GM23248 (cell line): ENCODE data around the gene IRF8. TPM values are rescaled to one million over a fixed set of nuclear protein-coding genes. Genes with fewer than 3 reads are reported as not detected.

ENCODE experiments used
- DNase-seq: peaks from one replicate; pipeline ENCODE4 v3.0.0-alpha.2; 2015
- H2AFZ ChIP-seq: fragments of 200-600 bp; sonication (generic); 2 replicates; pipeline ENCODE4 v1.6.1; 2016; ENCODE audit warnings: antibody characterized with exemption
- H3F3A ChIP-seq: fragments of 200-600 bp; sonication (generic); 2 replicates; pipeline ENCODE4 v1.6.1; 2016; ENCODE audit warnings: mild to moderate bottlenecking, antibody characterized with exemption, mixed run types; ENCODE audit not compliant: insufficient read depth
- H3K27ac ChIP-seq: fragments of 200-600 bp; sonication (generic); 2 replicates; pipeline ENCODE4 v1.5.1; 2016; ENCODE audit warnings: mild to moderate bottlenecking
- H3K27me3 ChIP-seq: fragments of 200-600 bp; sonication (generic); replicated peaks from 2 replicates; pipeline ENCODE4 v1.6.1; 2016; ENCODE audit warnings: mild to moderate bottlenecking; ENCODE audit not compliant: insufficient read depth
- H3K36me3 ChIP-seq: fragments of 200-600 bp; sonication (generic); 2 replicates; pipeline ENCODE4 v1.6.1; 2016; ENCODE audit warnings: low read depth, mild to moderate bottlenecking
- H3K4me1 ChIP-seq: fragments of 200-600 bp; sonication (generic); 2 replicates; pipeline ENCODE4 v1.6.1; 2016; ENCODE audit warnings: mild to moderate bottlenecking; ENCODE audit not compliant: insufficient read depth
- H3K4me2 ChIP-seq: fragments of 200-600 bp; sonication (generic); one replicate; pipeline ENCODE4 v1.6.1; 2016; ENCODE audit warnings: mild to moderate bottlenecking; ENCODE audit not compliant: unreplicated experiment
- H3K4me3 ChIP-seq: fragments of 200-600 bp; sonication (generic); 2 replicates; pipeline ENCODE4 v1.5.1; 2016; ENCODE audit warnings: mild to moderate bottlenecking
- H3K79me2 ChIP-seq: fragments of 200-600 bp; sonication (generic); 2 replicates; pipeline ENCODE4 v1.6.1; 2016; ENCODE audit warnings: mild to moderate bottlenecking; ENCODE audit not compliant: insufficient read depth
- H3K9ac ChIP-seq: fragments of 200-600 bp; sonication (generic); 2 replicates; pipeline ENCODE4 v1.6.1; 2016; ENCODE audit warnings: mild to moderate bottlenecking
- H3K9me2 ChIP-seq: fragments of 200-600 bp; sonication (generic); 2 replicates; pipeline ENCODE4 v1.6.1; 2016; ENCODE audit warnings: mixed run types, mild to moderate bottlenecking, moderate library complexity; ENCODE audit not compliant: insufficient read depth
- H3K9me3 ChIP-seq: fragments of 200-600 bp; sonication (generic); one replicate; pipeline ENCODE4 v1.6.1; 2017; ENCODE audit warnings: low read depth
- H4K20me1 ChIP-seq: fragments of 200-600 bp; sonication (generic); 2 replicates; pipeline ENCODE4 v1.6.0; 2016; ENCODE audit not compliant: insufficient read depth
- EZH2 ChIP-seq: fragments of 200-600 bp; sonication (generic); IDR thresholded peaks from 2 replicates; pipeline ENCODE4 v1.6.1; 2018; ENCODE audit warnings: antibody characterized with exemption, mild to moderate bottlenecking; ENCODE audit not compliant: insufficient read depth, poor library complexity, severe bottlenecking
- EZH2phosphoT487 ChIP-seq: fragments of 200-600 bp; sonication (generic); IDR thresholded peaks from 2 replicates; pipeline ENCODE4 v1.6.1; 2018; ENCODE audit warnings: antibody characterized with exemption, moderate library complexity, mild to moderate bottlenecking, low read depth; ENCODE audit not compliant: insufficient read depth
- WGBS, 2 experiments: methylation state at CpG; one replicate each; pipeline ENCODE4 v1.1.6; 2015 to 2017; ENCODE audit warnings: low lambda C conversion rate in 2 of 2, low coverage in 1 of 2; ENCODE audit errors: missing lambda C conversion rate in 2 of 2; 5-methylcytosine and 5-hydroxymethylcytosine counted together
- in situ Hi-C: fragments of 300-500 bp; cut with MboI; formaldehyde crosslinking; loops from 2 replicates; pipeline ENCODE4 v1.15.0; 2020
- polyA plus RNA-seq: library from polyadenylated mRNA; unstranded; fragments of >200 nt; fragmentation: Nextera tagmentation; extraction: Ambion mirVana; gene quantifications from 2 replicates; pipeline ENCODE4 v1.2.1, GENCODE V29; 2016
- total RNA-seq: library from RNA; depleted of rRNA; stranded (reverse); fragments of >200 nt; shearing (Covaris generic); gene quantifications from 2 replicates; pipeline ENCODE4 v1.2.3, GENCODE V29; 2014

Gene IRF8
- total and polyA plus RNA-seq, 2 experiments from 2014 or later: 0.31 TPM; not detected in 1

DNA sequence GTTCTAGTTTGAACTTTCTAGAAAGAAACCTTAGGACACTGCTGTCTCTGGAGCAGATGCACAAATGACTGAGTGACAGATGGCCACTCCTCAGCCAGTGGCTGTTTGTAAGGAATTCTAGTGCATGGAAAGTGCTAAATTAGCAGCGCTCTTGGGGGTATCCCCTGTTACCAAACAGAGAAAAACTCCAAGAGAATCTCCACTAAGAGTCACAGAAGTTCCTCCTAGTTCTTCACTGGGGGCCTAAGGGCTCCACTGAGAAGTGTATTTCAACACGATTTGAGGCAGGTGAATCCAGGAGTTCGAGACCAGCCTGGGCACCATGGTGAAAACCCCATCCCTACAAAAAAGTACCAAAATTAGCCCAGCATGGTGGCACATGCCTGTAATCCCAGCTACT is 18.1 kb upstream of the IRF8 start:
- Histone ChIP-seq H2AFZ (no peak overlapping the region), H3K4me2 (no peak overlapping the region), H3K27me3 (peaks cover 57% of the 10 kb centered on the region), H3F3A (0 out of 2 replicates have a peak, but pooled peaks cover 10% of the 10 kb centered on the region), H4K20me1 (no peaks in the 10 kb centered on the region), H3K27ac (no peak overlapping the region), H3K4me3 (no peak overlapping the region), H3K9me2 (no peaks in the 10 kb centered on the region), H3K9ac (no peak overlapping the region), H3K36me3 (no peaks in the 10 kb centered on the region), H3K4me1 (peaks cover 4% of the 10 kb centered on the region; the same call in 1 of the 2 replicates), H3K9me3 (no peaks in the 10 kb centered on the region), H3K79me2 (no peaks in the 10 kb centered on the region)
- 75 to 81% methylated on average over 3 of the region's 3 CpGs for WGBS, 2 experiments
- no peak for TF ChIP-seq EZH2phosphoT487
- TF ChIP-seq EZH2: no peak
- in situ Hi-C loops: no loop called here
- DNase-seq: no peak

DNA sequence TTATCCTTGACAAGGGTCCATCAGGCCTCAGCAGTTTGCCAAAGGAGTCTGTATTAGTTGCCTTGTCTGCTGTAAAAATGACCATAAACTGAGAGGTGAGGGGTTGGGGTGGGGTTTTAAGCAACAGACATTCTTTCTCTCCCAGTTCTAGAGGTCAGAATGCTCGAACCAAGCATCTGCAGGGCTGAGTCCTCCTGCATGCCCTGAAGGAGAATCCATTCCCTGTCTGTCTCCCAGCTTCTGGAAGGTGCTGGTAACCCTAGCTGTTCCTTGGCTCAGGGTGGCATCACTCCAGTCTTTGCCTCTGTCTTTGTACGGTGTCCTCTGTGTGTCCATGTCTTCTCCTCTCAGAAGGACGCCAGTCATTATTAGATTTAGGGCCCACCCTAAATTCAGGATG is 17.5 kb upstream of the IRF8 start:
- no peak overlapping the region for H3K27ac ChIP-seq
- H2AFZ ChIP-seq: no peak overlapping the region
- WGBS, 2 experiments: 45 to 52% methylated on average over 3 of the region's 3 CpGs
- no peak for TF ChIP-seq EZH2
- TF ChIP-seq EZH2phosphoT487: no peak
- in situ Hi-C loops: no loop called here
- no peak overlapping the region for H3K9ac ChIP-seq
- H3K9me3 ChIP-seq: no peaks in the 10 kb centered on the region
- peaks cover 4% of the 10 kb centered on the region; the same call in 1 of the 2 replicates for H3K4me1 ChIP-seq
- H4K20me1 ChIP-seq: no peaks in the 10 kb centered on the region
- peaks cover 61% of the 10 kb centered on the region for H3K27me3 ChIP-seq
- DNase-seq: no peak
- no peak overlapping the region for H3K4me3 ChIP-seq
- H3K79me2 ChIP-seq: no peaks in the 10 kb centered on the region
- H3K4me2 ChIP-seq: no peak overlapping the region
- no peaks in the 10 kb centered on the region for H3K9me2 ChIP-seq
- H3K36me3 ChIP-seq: no peaks in the 10 kb centered on the region
- 0 out of 2 replicates have a peak, but pooled peaks cover 10% of the 10 kb centered on the region for H3F3A ChIP-seq

DNA sequence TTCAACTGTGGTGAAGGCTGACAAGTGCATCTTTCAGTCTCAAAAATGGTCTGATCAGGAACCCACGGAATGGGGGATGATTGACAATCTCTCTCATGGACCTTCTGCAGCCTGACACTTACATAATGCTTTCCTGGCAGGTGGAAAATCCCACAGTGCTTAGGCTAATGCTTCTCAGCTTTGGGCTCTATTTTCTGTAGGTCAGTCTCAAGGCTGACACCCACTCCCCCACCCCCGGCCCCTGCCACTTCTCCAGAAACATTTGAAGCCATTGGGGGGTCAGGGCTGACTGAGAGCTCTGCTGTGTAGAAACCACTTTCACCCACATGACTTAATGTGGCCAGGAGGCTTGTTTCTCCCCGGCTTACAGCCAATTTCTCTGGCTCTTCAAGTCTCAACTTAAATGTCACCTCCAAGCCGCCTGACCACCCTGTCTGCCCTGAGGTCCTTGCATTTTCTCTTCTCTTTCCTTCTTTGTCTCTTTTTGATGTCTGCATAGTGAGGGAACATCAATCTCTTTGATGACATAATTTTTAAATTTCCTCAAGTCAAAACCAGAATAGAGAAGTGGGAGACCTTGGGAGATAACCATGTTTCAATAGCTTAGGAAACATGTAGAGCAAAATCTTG is 16.7 kb upstream of the IRF8 start:
- H3K27me3 ChIP-seq: peaks cover 66% of the 10 kb centered on the region
- no peaks in the 10 kb centered on the region for H3K36me3 ChIP-seq
- H3K4me2 ChIP-seq: no peak overlapping the region
- WGBS, 2 experiments: 21 to 42% methylated on average over 4 of the region's 4 CpGs
- no peak overlapping the region for H3K27ac ChIP-seq
- TF ChIP-seq EZH2phosphoT487: no peak
- no peak for TF ChIP-seq EZH2
- H4K20me1 ChIP-seq: no peaks in the 10 kb centered on the region
- H3K9me2 ChIP-seq: no peaks in the 10 kb centered on the region
- peaks cover 4% of the 10 kb centered on the region; the same call in 1 of the 2 replicates for H3K4me1 ChIP-seq
- H3K4me3 ChIP-seq: no peak overlapping the region
- no peak for DNase-seq
- no peaks in the 10 kb centered on the region for H3K9me3 ChIP-seq
- in situ Hi-C loops: no loop called here
- H3K79me2 ChIP-seq: no peaks in the 10 kb centered on the region
- no peak overlapping the region for H3K9ac ChIP-seq
- no peak overlapping the region for H2AFZ ChIP-seq
- 0 out of 2 replicates have a peak, but pooled peaks cover 10% of the 10 kb centered on the region for H3F3A ChIP-seq

DNA sequence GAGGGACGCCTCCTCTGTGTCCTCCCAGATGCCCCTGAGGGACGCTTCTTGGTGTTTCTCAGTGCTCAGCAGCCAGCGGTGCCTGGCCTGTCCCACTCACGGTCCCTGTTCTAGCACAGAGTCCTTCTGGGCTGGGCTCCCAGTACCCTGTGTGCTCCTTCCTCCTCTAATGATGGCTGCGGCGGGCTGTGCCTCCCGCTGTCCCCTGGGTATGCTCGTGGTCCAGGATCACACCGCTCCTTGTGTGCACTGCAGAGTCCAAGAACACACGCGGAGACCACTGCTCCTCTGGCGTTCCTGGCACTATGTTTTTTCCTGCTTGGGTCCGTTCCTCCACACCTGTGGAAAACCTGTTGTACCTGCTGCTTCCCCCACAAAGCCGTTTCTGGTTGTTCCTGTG is 15.1 kb upstream of the IRF8 start:
- in situ Hi-C loops: no loop called here

More for the DNA sequence above, 15.1 kb upstream of the IRF8 start:
- Histone ChIP-seq H2AFZ (no peak overlapping the region), H4K20me1 (no peaks in the 10 kb centered on the region), H3K27ac (no peak overlapping the region), H3K36me3 (no peaks in the 10 kb centered on the region), H3K4me1 (peaks cover 6% of the 10 kb centered on the region), H3K4me2 (no peak overlapping the region), H3K9ac (no peak overlapping the region), H3K79me2 (no peaks in the 10 kb centered on the region), H3K4me3 (no peak overlapping the region), H3F3A (peaks cover 11% of the 10 kb centered on the region; the same call in 1 of the 2 replicates), H3K9me3 (no peaks in the 10 kb centered on the region), H3K9me2 (no peaks in the 10 kb centered on the region), H3K27me3 (peaks cover 76% of the 10 kb centered on the region)
- no peak for DNase-seq
- no peak for TF ChIP-seq EZH2phosphoT487
- TF ChIP-seq EZH2: no peak
- WGBS, 2 experiments: 65 to 66% methylated on average over 13 to 14 of the region's 14 CpGs
